ENCODE results near the gene AMFR. TPM values are rescaled to one million over a fixed set of nuclear protein-coding genes. Genes with fewer than 3 reads are reported as not detected.
"Not testable (repeated sequence)": the region's sequence is repeated elsewhere in the genome, so short reads cannot be mapped to it uniquely, and the experiment has no call there.

The AMFR gene
- total RNA-seq, 1 experiment from 2014 or later: 48.1 TPM

DNA sequence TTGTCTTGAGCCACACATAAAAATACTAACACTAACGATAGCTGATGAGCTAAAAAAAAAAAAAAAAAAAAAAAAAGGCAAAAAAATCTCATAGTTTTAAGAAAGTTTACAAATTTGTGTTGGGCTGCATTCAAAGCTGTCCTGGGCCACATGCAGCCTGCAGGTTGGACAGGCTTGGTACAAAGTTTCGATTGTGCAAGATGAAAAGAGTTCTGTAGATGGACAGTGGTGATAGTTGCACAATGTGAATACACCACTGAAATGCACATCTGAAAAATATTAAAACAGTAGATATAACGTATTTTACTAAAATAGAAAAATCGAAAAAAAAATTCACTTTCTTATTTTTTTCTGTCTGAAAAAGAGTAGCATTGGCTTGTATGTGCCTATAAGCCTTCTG, 42.9 kb downstream of the AMFR start:
- ChIA-PET CTCF (no interaction called here), POLR2A (ENCODE audit: low non-redundant PET) (no interaction called here)
- intact Hi-C loops (cut with micrococcal nuclease; ENCODE audit: unreplicated experiment): no loop called here
- TF ChIP-seq CTCF (conservative IDR thresholded peaks at IDR 0.05; ENCODE audit: low read depth, low read length) (no peak), EZH2 (IDR thresholded peaks at IDR 0.05; ENCODE audit: borderline replicate concordance, low read depth, low read length, poor library complexity, severe bottlenecking) (no peak)
- Histone ChIP-seq H3K27ac (ENCODE audit: low read depth, low read length, poor library complexity, severe bottlenecking) (no peak overlapping the region), H3K36me3 (ENCODE audit: insufficient read depth, low read length, poor library complexity, severe bottlenecking) (peaks cover 18% of the 10 kb centered on the region), H3K27me3 (replicated peaks; ENCODE audit: insufficient read depth, low read depth, low read length, poor library complexity) (no peaks in the 10 kb centered on the region), H3K4me1 (ENCODE audit: insufficient read depth, low read length, poor library complexity, severe bottlenecking) (no peaks in the 10 kb centered on the region), H3K4me3 (ENCODE audit: low read depth, low read length, poor library complexity, severe bottlenecking) (no peak overlapping the region), H3K9me3 (ENCODE audit: low read depth, low read length, poor library complexity, severe bottlenecking) (peaks cover 9% of the 10 kb centered on the region)
- no peak for DNase-seq (ENCODE audit: low spot score)
- BruUV-seq (replicated peaks): no TSS peak

DNA sequence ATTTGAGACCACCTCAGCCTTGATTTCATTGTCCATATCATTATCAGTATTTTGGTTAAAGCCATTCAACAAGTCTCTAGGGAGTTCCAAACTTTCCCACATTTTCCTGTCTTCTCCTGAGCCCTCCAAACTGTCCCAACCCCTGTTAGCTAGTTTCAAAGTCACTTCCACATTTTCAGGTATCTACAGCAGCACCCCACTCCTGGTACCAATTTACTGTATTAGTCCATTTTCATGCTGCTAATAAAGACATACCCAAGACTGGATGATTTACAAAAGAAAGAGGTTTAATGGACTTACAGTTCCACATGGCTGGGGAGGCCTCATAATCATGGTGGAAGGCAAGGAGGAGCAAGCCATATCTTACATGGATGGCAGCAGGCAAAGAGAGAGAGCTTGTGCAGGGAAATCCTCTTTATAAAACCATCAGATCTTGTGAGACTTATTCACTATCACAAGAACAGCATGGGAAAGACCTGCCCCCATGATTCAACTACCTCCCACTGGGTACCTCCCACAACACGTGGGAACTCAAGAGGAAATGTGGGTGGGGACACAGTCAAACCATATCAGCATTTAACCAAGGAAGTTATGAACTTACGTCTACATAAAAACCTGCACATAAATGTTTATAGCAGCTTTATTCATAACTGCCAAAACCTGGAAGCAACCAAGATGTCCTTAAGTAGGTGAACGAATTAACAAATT, 44.4 kb downstream of the AMFR start:
- H3K27me3 ChIP-seq (replicated peaks; ENCODE audit: insufficient read depth, low read depth, low read length, poor library complexity); H3K4me1 ChIP-seq (ENCODE audit: insufficient read depth, low read length, poor library complexity, severe bottlenecking); BruUV-seq (replicated peaks); CTCF ChIA-PET; H3K9me3 ChIP-seq (ENCODE audit: low read depth, low read length, poor library complexity, severe bottlenecking); intact Hi-C loops (cut with micrococcal nuclease; ENCODE audit: unreplicated experiment); H3K27ac ChIP-seq (ENCODE audit: low read depth, low read length, poor library complexity, severe bottlenecking); POLR2A ChIA-PET (ENCODE audit: low non-redundant PET); DNase-seq (ENCODE audit: low spot score); H3K4me3 ChIP-seq (ENCODE audit: low read depth, low read length, poor library complexity, severe bottlenecking): not testable (repeated sequence)
- H3K36me3 ChIP-seq (ENCODE audit: insufficient read depth, low read length, poor library complexity, severe bottlenecking): peaks cover 18% of the 10 kb centered on the region

DNA sequence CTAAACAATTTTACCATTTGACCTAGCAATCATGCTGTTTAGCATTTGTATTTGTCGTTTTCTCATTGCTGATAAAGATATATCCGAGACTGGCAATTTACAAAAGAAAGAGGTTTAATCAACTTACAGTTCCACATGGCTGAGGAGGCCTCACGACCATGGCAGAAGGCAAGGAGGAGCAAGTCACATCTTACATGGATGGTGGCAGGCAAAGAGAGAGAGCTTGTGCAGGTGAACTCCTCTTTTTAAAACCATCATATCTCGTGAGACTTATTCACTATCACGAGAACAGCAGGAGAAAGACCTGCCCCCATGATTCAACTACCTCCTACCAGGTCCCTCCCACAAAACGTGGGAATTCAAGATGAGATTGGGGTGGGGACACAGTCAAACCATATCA, 46.3 kb downstream of the AMFR start:
- H3K27ac ChIP-seq (ENCODE audit: low read depth, low read length, poor library complexity, severe bottlenecking); H3K9me3 ChIP-seq (ENCODE audit: low read depth, low read length, poor library complexity, severe bottlenecking); BruUV-seq (replicated peaks); H3K4me1 ChIP-seq (ENCODE audit: insufficient read depth, low read length, poor library complexity, severe bottlenecking); DNase-seq (ENCODE audit: low spot score); CTCF ChIA-PET; intact Hi-C loops (cut with micrococcal nuclease; ENCODE audit: unreplicated experiment); H3K27me3 ChIP-seq (replicated peaks; ENCODE audit: insufficient read depth, low read depth, low read length, poor library complexity); H3K4me3 ChIP-seq (ENCODE audit: low read depth, low read length, poor library complexity, severe bottlenecking): not testable (repeated sequence)
- POLR2A ChIA-PET (ENCODE audit: low non-redundant PET): interaction anchor here (0.7 kb wide), 1 partner anchor 52 kb away, joined by 3 read pairs; no protein-coding TSS in a partner anchor
- peaks cover 18% of the 10 kb centered on the region for H3K36me3 ChIP-seq (ENCODE audit: insufficient read depth, low read length, poor library complexity, severe bottlenecking)

DNA sequence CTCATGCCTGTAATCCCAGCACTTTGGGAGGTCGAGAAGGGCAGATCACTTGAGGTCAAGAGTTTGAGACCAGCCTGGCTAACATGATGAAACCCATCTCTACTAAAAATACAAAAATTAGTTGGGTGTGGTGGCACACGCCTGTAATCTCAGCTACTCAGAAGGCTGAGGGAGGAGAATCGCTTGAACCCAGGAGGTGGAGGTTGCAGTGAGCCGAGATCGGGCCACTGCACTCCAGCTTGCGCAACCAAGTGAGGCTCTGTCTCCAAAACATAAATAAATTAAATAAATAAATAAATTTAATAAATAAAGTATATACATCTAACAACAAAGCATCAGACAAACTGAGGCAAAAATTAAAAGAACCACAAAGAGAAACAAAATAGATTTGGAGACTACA, 49.6 kb downstream of the AMFR start:
- H3K27ac ChIP-seq (ENCODE audit: low read depth, low read length, poor library complexity, severe bottlenecking); intact Hi-C loops (cut with micrococcal nuclease; ENCODE audit: unreplicated experiment); H3K4me1 ChIP-seq (ENCODE audit: insufficient read depth, low read length, poor library complexity, severe bottlenecking); H3K4me3 ChIP-seq (ENCODE audit: low read depth, low read length, poor library complexity, severe bottlenecking); H3K27me3 ChIP-seq (replicated peaks; ENCODE audit: insufficient read depth, low read depth, low read length, poor library complexity); H3K36me3 ChIP-seq (ENCODE audit: insufficient read depth, low read length, poor library complexity, severe bottlenecking); BruUV-seq (replicated peaks); H3K9me3 ChIP-seq (ENCODE audit: low read depth, low read length, poor library complexity, severe bottlenecking); CTCF ChIA-PET; DNase-seq (ENCODE audit: low spot score): not testable (repeated sequence)
- POLR2A ChIA-PET (ENCODE audit: low non-redundant PET): interaction anchor here (0.6 kb wide), 1 partner anchor 142 kb away, joined by 4 read pairs; no protein-coding TSS in a partner anchor
